Chondrocyte (in vitro differentiated cells): Measurements from ENCODE around the gene ASCC3. TPM values are rescaled to one million over a fixed set of nuclear protein-coding genes. Genes with fewer than 3 reads are reported as not detected.

Experiments used
- DNase-seq: peaks from one replicate; pipeline ENCODE4 v3.0.0; 2021; ENCODE audit warnings: mixed read lengths, low spot score
- H3K27ac Mint-ChIP-seq: one replicate; pipeline ENCODE4 v1.8.0; 2021; ENCODE audit warnings: mild to moderate bottlenecking, moderate library complexity, mixed read lengths; ENCODE audit not compliant: unreplicated experiment
- H3K27me3 Mint-ChIP-seq: 2 replicates; pipeline ENCODE4 v1.8.0; 2021; ENCODE audit warnings: low read depth, mixed read lengths
- H3K36me3 Mint-ChIP-seq: 2 replicates; pipeline ENCODE4 v1.8.0; 2021; ENCODE audit warnings: low read depth, mixed read lengths
- H3K4me1 Mint-ChIP-seq: 2 replicates; pipeline ENCODE4 v1.8.0; 2021; ENCODE audit warnings: low read depth, mild to moderate bottlenecking, mixed read lengths
- H3K4me3 Mint-ChIP-seq: one replicate; pipeline ENCODE4 v1.8.0; 2021; ENCODE audit warnings: mild to moderate bottlenecking, moderate library complexity, mixed read lengths; ENCODE audit not compliant: unreplicated experiment
- H3K9me3 Mint-ChIP-seq: 2 replicates; pipeline ENCODE4 v1.8.0; 2021; ENCODE audit warnings: low read depth, mixed read lengths
- CTCF ChIP-seq: fragments of 200-600 bp; sonication (generic); IDR thresholded peaks from 2 replicates; pipeline ENCODE4 v1.5.0; 2021; ENCODE audit warnings: antibody characterized with exemption, mild to moderate bottlenecking, moderate library complexity
- total RNA-seq: library from RNA; stranded (reverse); gene quantifications from 3 replicates; pipeline ENCODE4 v1.2.1, GENCODE V29; 2021

ASCC3 gene
- total RNA-seq, 1 donor from 2014 or later: 54.3 TPM

- H3K36me3 Mint-ChIP-seq: peaks cover 5% of the 10 kb centered on the region
- peaks cover 19% of the 10 kb centered on the region for H3K4me1 Mint-ChIP-seq
- peaks cover 8% of the 10 kb centered on the region for H3K9me3 Mint-ChIP-seq
- no peak for TF ChIP-seq CTCF
- no peak overlapping the region for H3K4me3 Mint-ChIP-seq
- DNase-seq: no peak
- no peaks in the 10 kb centered on the region for H3K27me3 Mint-ChIP-seq
- H3K27ac Mint-ChIP-seq: no peak overlapping the region
Observed at GRCh38 chr6:100553243-100553642, 327.9 kb downstream of the ASCC3 start.

- Mint-ChIP-seq H3K9me3 (no peaks in the 10 kb centered on the region), H3K4me1 (peaks cover 19% of the 10 kb centered on the region), H3K36me3 (no peaks in the 10 kb centered on the region), H3K4me3 (no peak overlapping the region), H3K27ac (peak overlapping the region; percentile 56), H3K27me3 (no peaks in the 10 kb centered on the region)
- TF ChIP-seq CTCF: no peak
- DNase-seq: no peak
Observed at GRCh38 chr6:100549406-100550167, 331.5 kb downstream of the ASCC3 start.

GRCh38 chr6:100538086-100538485 is 343.0 kb downstream of the ASCC3 start:
- peaks cover 6% of the 10 kb centered on the region for H3K4me1 Mint-ChIP-seq
- no peak overlapping the region for H3K27ac Mint-ChIP-seq
- no peak for DNase-seq

GRCh38 chr6:100518588-100518987 is 362.5 kb downstream of the ASCC3 start:
- Mint-ChIP-seq H3K27ac (no peak overlapping the region), H3K36me3 (no peaks in the 10 kb centered on the region), H3K4me3 (no peak overlapping the region), H3K4me1 (peaks cover 4% of the 10 kb centered on the region), H3K9me3 (no peaks in the 10 kb centered on the region), H3K27me3 (no peaks in the 10 kb centered on the region)
- no peak for DNase-seq
- no peak for TF ChIP-seq CTCF

More at GRCh38 chr6:100538086-100538485, 343.0 kb downstream of the ASCC3 start:
- H3K27me3 Mint-ChIP-seq: no peaks in the 10 kb centered on the region
- TF ChIP-seq CTCF: no peak
- H3K9me3 Mint-ChIP-seq: no peaks in the 10 kb centered on the region
- H3K36me3 Mint-ChIP-seq: peaks cover 10% of the 10 kb centered on the region
- no peak overlapping the region for H3K4me3 Mint-ChIP-seq

GRCh38 chr6:100517633-100518032 is 363.5 kb downstream of the ASCC3 start:
- H3K27ac Mint-ChIP-seq: no peak overlapping the region
- no peak for TF ChIP-seq CTCF
- no peak overlapping the region for H3K4me3 Mint-ChIP-seq
- H3K4me1 Mint-ChIP-seq: peaks cover 7% of the 10 kb centered on the region
- H3K9me3 Mint-ChIP-seq: no peaks in the 10 kb centered on the region
- H3K27me3 Mint-ChIP-seq: no peaks in the 10 kb centered on the region
- no peak for DNase-seq
- H3K36me3 Mint-ChIP-seq: peaks cover 2% of the 10 kb centered on the region
